Activated gamma-delta T cell treated with anti-CD3 and anti-CD28 coated beads, Interleukin-2, amount 50 U/mL, for 16 hours (primary cell): ENCODE measurements around the gene RAVER2.
A peak's percentile ranks its signal among the peaks of the same experiment; 100 is the strongest.
"Not testable (repeated sequence)": the region's sequence is repeated elsewhere in the genome, so short reads cannot be mapped to it uniquely, and the experiment has no call there.

Experiments used
- DNase-seq: peaks from one replicate; pipeline ENCODE4 v3.0.0-alpha.2; 2020; ENCODE audit warnings: low read depth

The RAVER2 gene

GRCh38 chr1:64744492-64745180, at the start of gene RAVER2:
RAVER2 (plus strand) TSS chr1:64745075; CDS start chr1:64745173, 98 bp downstream.
- peak; percentile 40 for DNase-seq

GRCh38 chr1:64696879-64697278, 48.0 kb upstream of the RAVER2 start:
- no peak for DNase-seq

GRCh38 chr1:64699327-64699726, 45.5 kb upstream of the RAVER2 start:
- DNase-seq, result no peak

- DNase-seq, result no peak
Observed at GRCh38 chr1:64701071-64701470, 43.8 kb upstream of the RAVER2 start.

- no peak for DNase-seq
Observed at GRCh38 chr1:64701886-64702285, 43.0 kb upstream of the RAVER2 start.

- DNase-seq, result not testable (repeated sequence)
Observed at GRCh38 chr1:64702670-64703069, 42.2 kb upstream of the RAVER2 start.

GRCh38 chr1:64703600-64703999, 41.3 kb upstream of the RAVER2 start:
- no peak for DNase-seq

- no peak for DNase-seq
Observed at GRCh38 chr1:64705591-64705990, 39.3 kb upstream of the RAVER2 start.

GRCh38 chr1:64711266-64711665, 33.6 kb upstream of the RAVER2 start:
- no peak for DNase-seq

- no peak for DNase-seq
Observed at GRCh38 chr1:64712049-64712448, 32.8 kb upstream of the RAVER2 start.

GRCh38 chr1:64715186-64715585, 29.7 kb upstream of the RAVER2 start:
- no peak for DNase-seq

- no peak for DNase-seq
Observed at GRCh38 chr1:64721135-64721534, 23.7 kb upstream of the RAVER2 start.

GRCh38 chr1:64721576-64722145, 23.2 kb upstream of the RAVER2 start:
- no peak for DNase-seq

GRCh38 chr1:64727861-64728260, 17.0 kb upstream of the RAVER2 start:
- DNase-seq, result no peak

GRCh38 chr1:64733581-64734286, 11.1 kb upstream of the RAVER2 start:
- no peak for DNase-seq

GRCh38 chr1:64734287-64734652, 10.6 kb upstream of the RAVER2 start:
- no peak for DNase-seq

GRCh38 chr1:64740687-64741086, 4.2 kb upstream of the RAVER2 start:
- DNase-seq, result not testable (repeated sequence)

- DNase-seq, result no peak
Observed at GRCh38 chr1:64743954-64744491, 852 bp upstream of the RAVER2 start.

- DNase-seq, result no peak
Observed at GRCh38 chr1:64745181-64745985, 508 bp downstream of the RAVER2 start.

- DNase-seq, result no peak
Observed at GRCh38 chr1:64745986-64746940, 1.4 kb downstream of the RAVER2 start.

- DNase-seq, result no peak
Observed at GRCh38 chr1:64748222-64748621, 3.3 kb downstream of the RAVER2 start.
